OCI-LY7 (cell line): Measurements from ENCODE around the gene OXCT1. TPM values are rescaled to one million over a fixed set of nuclear protein-coding genes. Genes with fewer than 3 reads are reported as not detected.

Experiments
- BruUV-seq: library from RNA; stranded (reverse); fragments of 400-500 nt; replicated peaks from 2 replicates; lab custom pipeline; 2021; lab: Mats Ljungman, UMichigan
- CTCF ChIA-PET: fragments of 300-600 bp; sonication (Branson Sonifier 250); formaldehyde crosslinking; loops from one replicate; lab custom pipeline; 2022; ENCODE audit warnings: antibody characterized with exemption; ENCODE audit not compliant: unreplicated experiment; lab: Charles Lee
- POLR2A ChIA-PET: fragments of 300-600 bp; sonication (Branson Sonifier 250); formaldehyde crosslinking; loops from one replicate; lab custom pipeline; 2022; ENCODE audit warnings: antibody characterized with exemption; lab: Charles Lee
- DNase-seq: peaks from one replicate; pipeline ENCODE4 v3.0.0-alpha.2; 2015; ENCODE audit warnings: low spot score
- H2AFZ ChIP-seq: fragments of 200-600 bp; sonication (generic), shearing (Covaris generic); 2 replicates; pipeline ENCODE4 v1.6.1; 2014; ENCODE audit warnings: mild to moderate bottlenecking, antibody characterized with exemption, low read length, moderate library complexity
- H3K27ac ChIP-seq: fragments of 200-600 bp; sonication (generic); 2 replicates; pipeline ENCODE4 v1.5.1; 2014; ENCODE audit warnings: mixed run types, low read depth, mild to moderate bottlenecking, moderate library complexity, low read length, inconsistent platforms; ENCODE audit not compliant: poor library complexity, severe bottlenecking
- H3K36me3 ChIP-seq: fragments of 200-600 bp; sonication (generic); 2 replicates; pipeline ENCODE4 v1.6.1; 2014; ENCODE audit warnings: mild to moderate bottlenecking, antibody characterized with exemption, low read length, moderate library complexity, mixed read lengths; ENCODE audit not compliant: insufficient read depth
- H3K4me1 ChIP-seq: fragments of 200-600 bp; sonication (generic); 2 replicates; pipeline ENCODE4 v1.5.1; 2014; ENCODE audit warnings: mild to moderate bottlenecking, low read length; ENCODE audit not compliant: insufficient read depth, poor library complexity, severe bottlenecking
- H3K4me2 ChIP-seq: fragments of 200-600 bp; sonication (generic); 2 replicates; pipeline ENCODE4 v1.6.1; 2014; ENCODE audit warnings: mild to moderate bottlenecking, low read length
- H3K4me3 ChIP-seq: fragments of 200-600 bp; sonication (generic); 2 replicates; pipeline ENCODE4 v1.5.1; 2014; ENCODE audit warnings: mild to moderate bottlenecking, low read depth, low read length; ENCODE audit not compliant: poor library complexity, severe bottlenecking
- H3K79me2 ChIP-seq: fragments of 200-600 bp; sonication (generic); 2 replicates; pipeline ENCODE4 v1.6.1; 2016; ENCODE audit warnings: low read depth, mild to moderate bottlenecking, low read length, moderate library complexity, mixed read lengths; ENCODE audit not compliant: insufficient read depth
- H3K9me2 ChIP-seq: fragments of 200-600 bp; sonication (generic); 2 replicates; pipeline ENCODE4 v1.6.1; 2016; ENCODE audit warnings: mild to moderate bottlenecking, low read length, mixed read lengths; ENCODE audit not compliant: insufficient read depth
- H3K9me3 ChIP-seq: fragments of 200-600 bp; sonication (generic); 2 replicates; pipeline ENCODE4 v1.6.1; 2014; ENCODE audit warnings: mild to moderate bottlenecking, mixed run types, low read length, mixed read lengths
- H4K20me1 ChIP-seq: fragments of 200-600 bp; sonication (generic); 2 replicates; pipeline ENCODE4 v1.6.1; 2014; ENCODE audit warnings: mild to moderate bottlenecking, antibody characterized with exemption, low read length, moderate library complexity, mixed read lengths; ENCODE audit not compliant: insufficient read depth
- CTCF ChIP-seq: fragments of 200-600 bp; sonication (generic); conservative IDR thresholded peaks from 2 replicates; pipeline ENCODE4 v1.5.1; 2014; ENCODE audit warnings: mild to moderate bottlenecking, antibody characterized with exemption, low read length, moderate library complexity, mixed read lengths
- EZH2phosphoT487 ChIP-seq: fragments of 200-600 bp; sonication (generic); IDR thresholded peaks from 2 replicates; pipeline ENCODE4 v1.6.1; 2018; ENCODE audit warnings: low read depth, borderline replicate concordance, mild to moderate bottlenecking, mixed run types, antibody characterized with exemption, low read length, moderate library complexity, mixed read lengths
- intact Hi-C: fragments of 100-400 bp; cut with micrococcal nuclease; formaldehyde crosslinking; loops from one replicate; pipeline ENCODE4 v1.10.0; 2022; ENCODE audit not compliant: unreplicated experiment
- total RNA-seq, 2 experiments: library from RNA; depleted of rRNA in 1 of 2; stranded (reverse); fragments of >200 nt in 1 of 2; shearing (Covaris generic) in 1 of 2; gene quantifications; 2 replicates each; pipeline ENCODE4 v1.2.3, GENCODE V29; 2014 to 2022

OXCT1 gene
- total RNA-seq, 2 experiments from 2014 or later, result 27.0 to 43.4 TPM

DNA sequence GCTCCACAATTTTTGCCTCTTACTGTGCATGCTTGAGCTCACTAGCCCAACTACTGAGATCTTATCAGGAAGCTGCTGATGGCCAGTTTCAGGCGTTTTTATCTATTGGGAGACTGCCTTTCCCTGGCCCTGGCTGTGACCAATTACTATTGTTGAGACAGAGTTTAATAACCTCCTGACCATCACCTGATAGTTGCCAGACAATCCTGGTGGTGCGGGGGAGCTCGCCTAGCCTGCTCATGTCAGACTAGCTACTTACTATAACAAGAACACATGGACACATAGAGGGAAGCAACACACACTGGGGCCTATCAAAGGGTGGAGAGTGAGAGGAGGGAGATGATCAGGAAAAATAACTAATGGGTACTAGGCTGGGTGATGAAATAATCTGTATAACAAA, 13.0 kb upstream of the OXCT1 start:
- intact Hi-C loops, result no loop called here
- Histone ChIP-seq H3K9me2 (no peaks in the 10 kb centered on the region), H3K4me3 (no peak overlapping the region), H3K4me1 (no peaks in the 10 kb centered on the region), H4K20me1 (no peaks in the 10 kb centered on the region), H3K9me3 (peaks cover 10% of the 10 kb centered on the region; the same call in 1 of the 2 replicates), H3K4me2 (no peak overlapping the region), H3K27ac (no peak overlapping the region), H2AFZ (no peak overlapping the region), H3K79me2 (no peaks in the 10 kb centered on the region), H3K36me3 (no peaks in the 10 kb centered on the region)
- POLR2A ChIA-PET, result interaction anchor here (0.6 to 2.3 kb wide), 2 partner anchors 21 to 1057 kb away, joined by 3 to 7 read pairs; partner anchors contain the start of gene RIMOC1
- CTCF ChIA-PET, result no interaction called here
- BruUV-seq, result no TSS peak
- no peak for TF ChIP-seq EZH2phosphoT487
- no peak for TF ChIP-seq CTCF
- DNase-seq, result no peak

DNA sequence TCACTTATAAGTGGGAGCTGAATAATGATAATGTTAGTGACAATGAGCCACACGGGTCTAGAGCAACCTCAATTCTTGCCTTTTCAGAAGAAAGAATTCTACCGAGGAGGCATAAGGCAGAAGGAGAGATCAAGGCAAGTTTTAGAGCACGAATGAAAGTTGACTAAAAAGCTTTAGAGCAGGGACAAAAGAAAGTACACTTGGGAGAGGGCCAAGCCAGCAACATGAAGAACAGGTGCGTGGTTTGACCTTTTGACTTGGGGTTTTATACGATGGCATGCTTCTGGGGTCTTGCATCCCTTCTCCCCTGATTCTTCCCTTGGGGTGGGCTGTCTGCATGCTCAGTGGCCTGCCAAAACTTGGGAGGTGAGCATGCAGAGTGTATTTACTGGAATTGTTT, 12.5 kb upstream of the OXCT1 start:
- no peaks in the 10 kb centered on the region for H4K20me1 ChIP-seq
- intact Hi-C loops, result no loop called here
- BruUV-seq, result no TSS peak
- H3K4me1 ChIP-seq, result no peaks in the 10 kb centered on the region
- DNase-seq, result no peak
- TF ChIP-seq CTCF, result no peak
- no peak for TF ChIP-seq EZH2phosphoT487
- H3K4me3 ChIP-seq, result no peak overlapping the region
- H2AFZ ChIP-seq, result no peak overlapping the region
- H3K4me2 ChIP-seq, result no peak overlapping the region
- H3K9me3 ChIP-seq, result peaks cover 10% of the 10 kb centered on the region; the same call in 1 of the 2 replicates
- no peaks in the 10 kb centered on the region for H3K36me3 ChIP-seq
- no peaks in the 10 kb centered on the region for H3K9me2 ChIP-seq
- H3K27ac ChIP-seq, result no peak overlapping the region
- POLR2A ChIA-PET, result interaction anchor here (0.6 to 2.3 kb wide), 2 partner anchors 21 to 1058 kb away, joined by 3 to 7 read pairs; partner anchors contain the start of gene RIMOC1
- H3K79me2 ChIP-seq, result no peaks in the 10 kb centered on the region
- CTCF ChIA-PET, result no interaction called here

DNA sequence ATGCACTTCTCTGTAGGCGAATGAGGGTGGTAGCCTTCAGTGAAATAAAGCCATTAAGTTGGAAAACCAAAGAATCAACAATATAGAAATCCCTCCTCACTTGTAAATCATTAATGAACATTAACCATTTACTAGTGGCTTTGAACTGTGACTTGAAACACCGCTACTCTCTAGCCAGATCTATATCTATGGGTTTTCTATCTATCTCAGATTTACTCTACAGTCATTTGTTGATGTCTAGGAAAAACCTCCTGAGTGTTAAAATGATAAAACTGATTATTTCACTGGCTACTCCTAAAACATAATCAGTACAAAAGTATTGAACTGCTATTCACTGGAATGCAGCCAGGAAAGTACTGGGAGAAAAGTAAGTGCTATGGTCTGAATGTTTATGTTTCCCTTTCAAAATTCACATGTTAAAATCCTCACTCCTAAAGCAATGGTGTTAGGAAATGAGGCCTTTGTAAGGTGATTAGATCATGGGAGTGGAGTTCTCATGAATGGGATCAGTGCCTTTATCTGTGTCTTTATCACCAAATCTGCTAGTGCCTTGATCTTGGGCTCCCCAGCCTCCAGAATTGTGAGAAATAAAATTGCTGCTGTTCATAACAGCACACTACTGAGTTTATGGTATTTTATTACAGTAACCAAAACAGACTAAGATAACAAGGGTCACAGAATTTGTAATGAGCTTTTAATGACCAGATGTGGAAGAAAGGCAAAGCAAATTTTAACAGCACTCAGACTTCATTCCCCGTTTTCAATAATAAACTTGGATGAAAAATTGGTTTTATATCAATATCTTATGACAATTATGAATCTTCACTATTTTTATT, 8.6 kb upstream of the OXCT1 start:
- ChIA-PET POLR2A (interaction anchor here (0.6 kb wide), 1 partner anchor 41 kb away, joined by 3 read pairs; no protein-coding TSS in a partner anchor), CTCF (no interaction called here)
- Histone ChIP-seq H2AFZ (no peak overlapping the region), H3K9me3 (no peaks in the 10 kb centered on the region), H3K27ac (no peak overlapping the region), H3K9me2 (no peaks in the 10 kb centered on the region), H4K20me1 (no peaks in the 10 kb centered on the region), H3K4me2 (no peak overlapping the region), H3K4me3 (no peak overlapping the region), H3K79me2 (no peaks in the 10 kb centered on the region), H3K4me1 (no peaks in the 10 kb centered on the region), H3K36me3 (no peaks in the 10 kb centered on the region)
- TF ChIP-seq CTCF (no peak), EZH2phosphoT487 (no peak)
- no TSS peak for BruUV-seq
- intact Hi-C loops, result no loop called here
- DNase-seq, result no peak
